AG09309 (cell line): ENCODE data around the gene ATP6V0A4.

Experiments
- DNase-seq: peaks from one replicate; pipeline ENCODE4 v3.0.0-alpha.2; 2010; ENCODE audit warnings: low read depth
- H3K4me3 ChIP-seq: 2 replicates; pipeline ENCODE4 v1.5.1; 2011; ENCODE audit warnings: mild to moderate bottlenecking, low read depth, low read length, moderate library complexity; ENCODE audit not compliant: control insufficient read depth
- CTCF ChIP-seq: IDR thresholded peaks from 2 replicates; pipeline ENCODE4 v1.5.1; 2011; ENCODE audit warnings: mild to moderate bottlenecking, low read depth, low read length, inconsistent platforms; ENCODE audit not compliant: insufficient read depth, control insufficient read depth; ENCODE audit errors: missing control alignments

Gene ATP6V0A4

DNA sequence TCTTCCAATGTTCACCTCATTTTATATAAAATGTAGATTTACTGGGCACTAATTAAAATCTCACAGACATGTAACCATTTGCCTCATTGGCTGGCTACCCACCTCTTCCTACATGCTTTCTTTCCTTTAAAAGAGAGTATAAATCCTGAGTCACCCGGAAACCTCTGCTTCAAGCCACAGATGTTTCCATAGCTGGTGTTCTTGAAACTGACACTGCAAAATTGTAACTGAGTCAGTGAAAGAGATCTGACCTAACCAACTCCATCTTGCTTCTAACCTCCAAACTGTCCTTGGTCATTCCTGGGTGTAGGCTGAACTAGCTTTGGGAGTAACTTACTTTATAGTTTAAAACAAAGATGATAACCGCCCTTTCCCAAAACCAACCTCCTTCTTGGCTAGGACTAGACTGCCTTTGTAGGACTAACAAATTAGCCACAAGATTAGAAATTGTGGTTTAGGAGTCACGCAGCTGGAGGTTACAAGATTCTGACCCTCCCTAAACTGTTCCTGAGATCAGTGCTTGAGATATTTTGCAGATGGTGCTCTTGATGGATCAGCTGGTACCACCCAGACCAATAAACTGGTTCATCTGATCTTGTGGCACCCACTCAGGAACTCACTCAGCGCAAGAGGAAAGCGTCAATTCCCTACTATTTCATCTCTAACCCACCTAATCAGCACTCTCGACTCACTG is 130.3 kb downstream of the ATP6V0A4 start:
- no peak for TF ChIP-seq CTCF
- DNase-seq = no peak
- H3K4me3 ChIP-seq = no peak overlapping the region

DNA sequence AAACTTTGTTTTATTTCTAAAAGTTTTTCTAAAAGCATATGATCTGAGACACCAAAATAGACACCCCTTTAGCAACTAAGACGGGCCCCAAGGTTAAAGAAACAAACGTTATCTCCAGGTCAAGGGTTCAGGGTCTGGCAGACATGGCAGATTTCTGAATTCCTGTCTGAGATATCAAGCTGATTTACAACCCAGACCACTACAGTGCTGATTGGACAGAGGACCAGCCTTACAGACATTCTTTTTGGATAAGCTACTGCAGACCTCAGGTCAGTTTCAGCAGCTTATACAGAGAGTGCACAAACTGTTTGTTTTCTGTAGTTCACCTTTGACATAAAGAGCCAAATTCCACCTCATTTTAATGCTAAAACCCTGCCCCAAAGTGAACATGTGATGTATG is 131.6 kb downstream of the ATP6V0A4 start:
- no peak for TF ChIP-seq CTCF
- H3K4me3 ChIP-seq = no peak overlapping the region
- no peak for DNase-seq

GRCh38 chr7:138665669-138666140 is 132.3 kb downstream of the ATP6V0A4 start:
- no peak overlapping the region for H3K4me3 ChIP-seq
- no peak for TF ChIP-seq CTCF
- DNase-seq = no peak

DNA sequence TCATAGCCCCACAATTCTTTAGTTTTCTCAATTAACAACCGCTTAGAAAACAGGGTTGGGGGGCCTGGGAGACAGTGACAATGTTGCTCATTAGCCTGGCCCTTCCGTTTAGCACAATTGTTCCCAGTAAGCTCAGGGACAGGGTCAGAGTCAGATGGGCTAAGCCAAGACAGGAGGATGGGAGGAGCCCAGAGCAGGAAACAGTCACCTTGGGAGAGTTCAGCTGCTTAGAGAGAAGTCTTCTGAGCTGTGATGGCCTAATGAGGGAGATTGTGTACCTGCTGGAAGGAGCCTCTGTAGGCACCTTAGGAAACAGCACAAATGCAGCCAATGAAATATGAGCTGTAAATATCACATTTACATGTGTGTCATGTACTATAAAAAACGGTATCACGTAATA is 132.7 kb downstream of the ATP6V0A4 start:
- H3K4me3 ChIP-seq = no peak overlapping the region
- no peak for DNase-seq
- no peak for TF ChIP-seq CTCF

DNA sequence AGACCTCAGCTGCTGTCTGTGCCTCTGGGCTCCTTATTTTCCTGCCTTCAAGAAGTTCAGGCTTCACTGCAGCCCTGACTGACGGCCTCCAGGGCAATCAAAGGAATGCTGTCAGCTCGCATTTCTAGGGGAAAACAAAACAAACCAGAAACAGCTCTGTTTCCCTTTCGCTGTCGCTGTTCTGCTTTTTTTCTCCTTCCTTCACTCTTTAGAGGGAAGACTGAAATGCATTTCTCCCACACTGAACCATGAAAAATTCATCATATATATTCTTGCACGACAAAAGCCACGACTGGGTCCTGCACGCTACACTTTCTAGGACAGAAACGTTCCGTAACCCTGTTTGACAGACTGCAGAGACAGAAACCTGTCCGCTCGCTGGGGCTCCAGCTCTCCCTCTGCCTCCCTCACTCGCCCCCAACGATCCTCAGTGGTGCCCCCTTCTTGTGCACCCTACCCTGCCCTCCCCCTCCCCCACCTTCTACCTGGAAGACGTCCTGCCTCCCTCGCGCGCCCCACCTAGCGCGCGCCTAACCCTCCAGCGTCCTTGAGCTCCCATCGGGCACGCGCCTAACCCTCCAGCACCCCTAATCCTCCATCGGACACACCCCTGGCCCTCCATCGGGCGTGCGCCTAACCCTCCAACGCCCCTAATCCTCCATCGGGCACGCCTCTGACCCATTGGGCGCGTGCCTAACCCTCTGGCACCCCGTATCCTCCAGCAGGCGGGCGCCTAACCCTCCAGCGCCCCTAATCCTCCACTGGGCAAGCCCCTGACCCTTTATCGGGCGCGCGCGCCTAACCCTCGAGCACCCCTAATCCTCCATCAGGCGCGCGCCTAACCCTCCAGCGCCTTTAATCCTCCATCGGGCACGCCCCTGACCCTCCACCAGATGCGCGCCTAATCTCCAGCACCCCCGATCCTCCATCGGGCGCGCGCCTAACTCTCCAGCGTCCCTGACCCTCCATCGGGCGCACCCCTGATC is 134.0 kb downstream of the ATP6V0A4 start:
- TF ChIP-seq CTCF = no peak
- no peak for DNase-seq
- H3K4me3 ChIP-seq = peak overlapping the region; percentile 30

DNA sequence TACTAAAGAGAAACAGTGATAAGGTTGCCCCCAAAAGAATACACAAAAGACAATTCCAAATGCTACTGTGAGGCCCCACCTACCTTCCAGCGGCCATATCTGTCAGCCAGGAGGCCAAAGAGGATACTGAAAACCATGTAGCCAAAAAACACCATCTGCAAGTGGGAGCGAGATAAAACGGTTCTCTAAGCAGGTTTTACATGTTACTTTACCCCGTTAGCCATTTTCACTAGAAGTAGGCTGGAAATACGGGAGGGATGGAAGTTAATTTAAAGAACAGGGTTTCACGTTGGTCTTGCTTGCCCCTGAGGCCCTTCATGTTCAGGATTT is 135.0 kb downstream of the ATP6V0A4 start:
- DNase-seq = no peak
- H3K4me3 ChIP-seq = no peak overlapping the region
- TF ChIP-seq CTCF = no peak
